SK-N-SH treated with all-trans-retinoic acid at 6 μM for 48 hours (cell line): ENCODE results near the gene CAVIN1.

Source experiments
- CREB5 ChIP-seq: fragments of 250-450 bp; sonication (Bioruptor Pico); IDR thresholded peaks from 2 replicates; pipeline ENCODE4 v1.5.1; 2020; ENCODE audit warnings: low read depth, mild to moderate bottlenecking, moderate library complexity
- GLIS3 ChIP-seq: fragments of 250-450 bp; sonication (Bioruptor Pico); IDR thresholded peaks from 2 replicates; pipeline ENCODE4 v1.5.0; 2020; ENCODE audit warnings: mild to moderate bottlenecking, moderate library complexity
- POU6F1 ChIP-seq: fragments of 250-450 bp; sonication (Bioruptor Pico); IDR thresholded peaks from 2 replicates; pipeline ENCODE4 v1.8.0; 2021; ENCODE audit warnings: low read depth, mild to moderate bottlenecking, moderate library complexity, borderline replicate concordance
- RARB ChIP-seq: fragments of 250-450 bp; sonication (Bioruptor Pico); IDR thresholded peaks from 2 replicates; pipeline ENCODE4 v1.8.0; 2021; ENCODE audit warnings: mild to moderate bottlenecking, moderate library complexity
- SNAI2 ChIP-seq: fragments of 250-450 bp; sonication (Bioruptor Pico); IDR thresholded peaks from 2 replicates; pipeline ENCODE4 v1.5.0; 2020; ENCODE audit warnings: mild to moderate bottlenecking, moderate library complexity
- TCF4 ChIP-seq: fragments of 250-450 bp; sonication (Bioruptor Pico); IDR thresholded peaks from 2 replicates; pipeline ENCODE4 v1.8.0; 2021; ENCODE audit warnings: mild to moderate bottlenecking, moderate library complexity, borderline replicate concordance
- TSHZ2 ChIP-seq: fragments of 250-450 bp; sonication (Bioruptor Pico); IDR thresholded peaks from 2 replicates; pipeline ENCODE4 v1.5.0; 2020; ENCODE audit warnings: mild to moderate bottlenecking, moderate library complexity
- ZC3H10 ChIP-seq: fragments of 250-450 bp; sonication (Bioruptor Pico); IDR thresholded peaks from 2 replicates; pipeline ENCODE4 v1.5.1; 2021; ENCODE audit warnings: mild to moderate bottlenecking, moderate library complexity
- ZFP30 ChIP-seq: fragments of 450-650 bp; formaldehyde crosslinking; IDR thresholded peaks from 2 replicates; pipeline ENCODE4 v1.5.0; 2022; ENCODE audit warnings: mild to moderate bottlenecking, moderate library complexity
- ZNF565 ChIP-seq: fragments of 450-650 bp; formaldehyde crosslinking; conservative IDR thresholded peaks from 2 replicates; pipeline ENCODE4 v1.5.0; 2020; ENCODE audit warnings: low read depth, mild to moderate bottlenecking, moderate library complexity
- ZNF8 ChIP-seq: fragments of 450-650 bp; formaldehyde crosslinking; IDR thresholded peaks from 2 replicates; pipeline ENCODE4 v1.5.0; 2020; ENCODE audit warnings: mild to moderate bottlenecking, moderate library complexity
- TF ChIP-seq, protein P1 (sequence below): fragments of 250-450 bp; sonication (Bioruptor Pico); IDR thresholded peaks from 2 replicates; pipeline ENCODE4 v1.8.0; 2020; ENCODE audit warnings: mild to moderate bottlenecking, moderate library complexity, borderline replicate concordance
- TF ChIP-seq, protein P2 (sequence below): fragments of 250-450 bp; sonication (Bioruptor Pico); IDR thresholded peaks from 2 replicates; pipeline ENCODE4 v1.5.1; 2021; ENCODE audit warnings: mild to moderate bottlenecking, moderate library complexity

GRCh38 chr17:42424991-42425610 lies 2.0 kb upstream of the CAVIN1 start:
- TF ChIP-seq TCF4 (CRISPR knock-in tag) (no peak), ZNF565 (CRISPR knock-in tag) (no peak), GLIS3 (CRISPR knock-in tag) (no peak), ZC3H10 (CRISPR knock-in tag) (no peak), RARB (CRISPR knock-in tag) (no peak), ZFP30 (CRISPR knock-in tag) (no peak), TSHZ2 (no peak), CREB5 (no peak), POU6F1 (no peak), SNAI2 (no peak), ZNF8 (no peak)
- TF ChIP-seq, protein P1, sequence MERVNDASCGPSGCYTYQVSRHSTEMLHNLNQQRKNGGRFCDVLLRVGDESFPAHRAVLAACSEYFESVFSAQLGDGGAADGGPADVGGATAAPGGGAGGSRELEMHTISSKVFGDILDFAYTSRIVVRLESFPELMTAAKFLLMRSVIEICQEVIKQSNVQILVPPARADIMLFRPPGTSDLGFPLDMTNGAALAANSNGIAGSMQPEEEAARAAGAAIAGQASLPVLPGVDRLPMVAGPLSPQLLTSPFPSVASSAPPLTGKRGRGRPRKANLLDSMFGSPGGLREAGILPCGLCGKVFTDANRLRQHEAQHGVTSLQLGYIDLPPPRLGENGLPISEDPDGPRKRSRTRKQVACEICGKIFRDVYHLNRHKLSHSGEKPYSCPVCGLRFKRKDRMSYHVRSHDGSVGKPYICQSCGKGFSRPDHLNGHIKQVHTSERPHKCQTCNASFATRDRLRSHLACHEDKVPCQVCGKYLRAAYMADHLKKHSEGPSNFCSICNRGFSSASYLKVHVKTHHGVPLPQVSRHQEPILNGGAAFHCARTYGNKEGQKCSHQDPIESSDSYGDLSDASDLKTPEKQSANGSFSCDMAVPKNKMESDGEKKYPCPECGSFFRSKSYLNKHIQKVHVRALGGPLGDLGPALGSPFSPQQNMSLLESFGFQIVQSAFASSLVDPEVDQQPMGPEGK (CRISPR knock-in tag), result no peak
- TF ChIP-seq, protein P2, sequence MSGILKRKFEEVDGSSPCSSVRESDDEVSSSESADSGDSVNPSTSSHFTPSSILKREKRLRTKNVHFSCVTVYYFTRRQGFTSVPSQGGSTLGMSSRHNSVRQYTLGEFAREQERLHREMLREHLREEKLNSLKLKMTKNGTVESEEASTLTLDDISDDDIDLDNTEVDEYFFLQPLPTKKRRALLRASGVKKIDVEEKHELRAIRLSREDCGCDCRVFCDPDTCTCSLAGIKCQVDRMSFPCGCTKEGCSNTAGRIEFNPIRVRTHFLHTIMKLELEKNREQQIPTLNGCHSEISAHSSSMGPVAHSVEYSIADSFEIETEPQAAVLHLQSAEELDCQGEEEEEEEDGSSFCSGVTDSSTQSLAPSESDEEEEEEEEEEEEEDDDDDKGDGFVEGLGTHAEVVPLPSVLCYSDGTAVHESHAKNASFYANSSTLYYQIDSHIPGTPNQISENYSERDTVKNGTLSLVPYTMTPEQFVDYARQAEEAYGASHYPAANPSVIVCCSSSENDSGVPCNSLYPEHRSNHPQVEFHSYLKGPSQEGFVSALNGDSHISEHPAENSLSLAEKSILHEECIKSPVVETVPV, result no peak
